ENCODE data around the gene CEACAM5. TPM values are rescaled to one million over a fixed set of nuclear protein-coding genes. Genes with fewer than 3 reads are reported as not detected.

The CEACAM5 gene
- total RNA-seq, 2 experiments from 2014 or later = not detected

- intact Hi-C loops (cut with micrococcal nuclease) = no loop called here
- no peak for DNase-seq
- no peak overlapping the region for H3K27ac Mint-ChIP-seq
- no peaks in the 10 kb centered on the region for H3K9me3 Mint-ChIP-seq
- H3K4me1 Mint-ChIP-seq (ENCODE audit: low read depth) = peaks cover 36% of the 10 kb centered on the region
- no peaks in the 10 kb centered on the region for H3K36me3 Mint-ChIP-seq (ENCODE audit: low read depth)
- H3K4me3 Mint-ChIP-seq = no peak overlapping the region
- H3K27me3 Mint-ChIP-seq (ENCODE audit: low read depth) = peaks cover 67% of the 10 kb centered on the region
- CTCF ChIA-PET = interaction anchor here (1.3 to 6.3 kb wide), 3 partner anchors 8 to 23 kb away, joined by 8 to 67 read pairs (median 16); partner anchors contain the start of gene CEACAM6
These were observed 68.3 kb downstream of the CEACAM5 start for GRCh38 chr19:41776700-41777099.

Other genes starting within 250 kb of the CEACAM5 start
- 10 to 100 TPM; 32.2 to 33.6 TPM for gene CEACAM21, start 132.5 kb upstream of the CEACAM5 start, total RNA-seq
- not detected for gene CEACAM4, start 81.6 kb upstream of the CEACAM5 start, total RNA-seq
- gene CEACAM7, start 20.4 kb upstream of the CEACAM5 start, total RNA-seq = not detected
- gene CEACAM6, start 46.9 kb downstream of the CEACAM5 start, total RNA-seq = not detected
- gene CEACAM3, start 88.0 kb downstream of the CEACAM5 start, total RNA-seq = not detected
- gene LYPD4, start 136.1 kb downstream of the CEACAM5 start, total RNA-seq = not detected
- not detected for gene DMRTC2, start 136.4 kb downstream of the CEACAM5 start, total RNA-seq
- gene RPS19, start 151.6 kb downstream of the CEACAM5 start, total RNA-seq = 1,000 to 10,000 TPM; 4,092 to 4,109 TPM
- gene CD79A, start 168.7 kb downstream of the CEACAM5 start, total RNA-seq = 1 to 10 TPM; 2.5 to 2.7 TPM
- gene ARHGEF1, start 174.6 kb downstream of the CEACAM5 start, total RNA-seq = 100 to 1,000 TPM; 246 to 260 TPM
- 1 to 10 TPM in 1 of 2 experiments, under 1 TPM in 1; 0.99 to 1.3 TPM for gene ERFL, start 219.8 kb downstream of the CEACAM5 start, total RNA-seq